SK-N-SH (cell line): Measurements from ENCODE around the gene ZMYND8. TPM values are rescaled to one million over a fixed set of nuclear protein-coding genes. Genes with fewer than 3 reads are reported as not detected.

Experiments
- CTCF ChIA-PET: fragments of 300-600, 350-600 bp; formaldehyde crosslinking; extraction: SDS; loops from one replicate; lab custom pipeline; 2021; lab: Yijun Ruan, JAX
- POLR2A ChIA-PET: fragments of 350-600 bp; sonication (Branson Sonifier 250); formaldehyde crosslinking; extraction: SDS; loops from one replicate; lab custom pipeline; 2020; ENCODE audit warnings: antibody characterized with exemption, inconsistent platforms; lab: Yijun Ruan, JAX
- DNase-seq: peaks from one replicate; pipeline ENCODE4 v3.0.0; 2012
- H2AFZ ChIP-seq: fragments of 200-600 bp; sonication (generic); 2 replicates; pipeline ENCODE4 v1.8.1; 2016; ENCODE audit warnings: antibody characterized with exemption, mild to moderate bottlenecking, low read depth
- H3F3A ChIP-seq: fragments of 200-600 bp; sonication (generic); replicated peaks from 2 replicates; pipeline ENCODE3; 2016; ENCODE audit warnings: antibody characterized with exemption, mild to moderate bottlenecking; ENCODE audit not compliant: insufficient read depth
- H3K27ac ChIP-seq, 2 experiments: fragments of 200-500 bp in 1 of 2; fragments of 200-600 bp in 1 of 2; sonication (Bioruptor generic) in 1 of 2; sonication (generic), shearing (Covaris generic) in 1 of 2; 2 replicates each; pipeline versions ENCODE4 v1.5.1 to v1.6.1; 2014 to 2016; ENCODE audit warnings: low read depth in 2 of 2, inconsistent platforms in 1 of 2, low read length in 1 of 2, mild to moderate bottlenecking in 1 of 2, mixed read lengths in 1 of 2
- H3K27me3 ChIP-seq: fragments of 200-600 bp; sonication (generic), shearing (Covaris generic); 2 replicates; pipeline ENCODE4 v1.6.1; 2016; ENCODE audit warnings: mixed run types; ENCODE audit not compliant: insufficient read depth
- H3K36me3 ChIP-seq, 2 experiments: fragments of 200-500 bp in 1 of 2; fragments of 200-600 bp in 1 of 2; sonication (Bioruptor generic) in 1 of 2; sonication (generic) in 1 of 2; replicated peaks in 1 of 2; 2 replicates each; pipeline versions ENCODE3 to v1.5.1; 2014 to 2016; ENCODE audit warnings: low read length in 1 of 2, mild to moderate bottlenecking in 1 of 2; ENCODE audit not compliant: insufficient read depth in 2 of 2, control insufficient read depth in 1 of 2
- H3K4me1 ChIP-seq, 2 experiments: fragments of 200-500 bp in 1 of 2; fragments of 200-600 bp in 1 of 2; sonication (Bioruptor generic) in 1 of 2; sonication (generic), shearing (Covaris generic) in 1 of 2; 2 replicates each; pipeline versions ENCODE4 v1.5.1 to v1.6.1; 2014 to 2016; ENCODE audit warnings: low read depth in 1 of 2, low read length in 1 of 2, mixed run types in 1 of 2; ENCODE audit not compliant: insufficient read depth in 2 of 2, control insufficient read depth in 1 of 2
- H3K4me2 ChIP-seq: fragments of 200-600 bp; sonication (generic), shearing (Covaris generic); 2 replicates; pipeline ENCODE4 v1.6.1; 2017; ENCODE audit warnings: mixed run types
- H3K4me3 ChIP-seq, 2 experiments: fragments of 200-500 bp in 1 of 2; fragments of 200-600 bp in 1 of 2; sonication (Bioruptor generic) in 1 of 2; sonication (generic), shearing (Covaris generic) in 1 of 2; 2 replicates each; pipeline versions ENCODE4 v1.5.1 to v1.8.1; 2014 to 2016; ENCODE audit warnings: low read depth in 2 of 2, inconsistent platforms in 1 of 2, low read length in 1 of 2, mild to moderate bottlenecking in 1 of 2, mixed read lengths in 1 of 2, moderate library complexity in 1 of 2
- H3K79me2 ChIP-seq: fragments of 200-600 bp; sonication (generic); 2 replicates; pipeline ENCODE4 v1.8.1; 2017; ENCODE audit warnings: mild to moderate bottlenecking; ENCODE audit not compliant: insufficient read depth
- H3K9ac ChIP-seq: fragments of 200-600 bp; sonication (generic); 2 replicates; pipeline ENCODE4 v1.6.1; 2017; ENCODE audit warnings: mixed run types
- H3K9me2 ChIP-seq: fragments of 200-600 bp; sonication (generic); 2 replicates; pipeline ENCODE4 v1.6.1; 2017; ENCODE audit warnings: mixed run types
- H3K9me3 ChIP-seq: fragments of 200-600 bp; sonication (generic); 2 replicates; pipeline ENCODE4 v1.6.1; 2017; ENCODE audit warnings: mixed run types, mild to moderate bottlenecking, moderate library complexity
- H4K20me1 ChIP-seq: fragments of 200-600 bp; sonication (generic); 2 replicates; pipeline ENCODE4 v1.6.1; 2017; ENCODE audit warnings: mild to moderate bottlenecking, mixed run types; ENCODE audit not compliant: insufficient read depth
- EP300 ChIP-seq, 2 experiments: IDR thresholded peaks; 2 replicates each; pipeline versions ENCODE4 v1.4.0 to v1.6.1; 2012; ENCODE audit warnings: borderline replicate concordance in 1 of 2, low read depth in 1 of 2, low read length in 1 of 2
- EZH2phosphoT487 ChIP-seq: fragments of 200-600 bp; sonication (generic); IDR thresholded peaks from 2 replicates; pipeline ENCODE4 v1.6.1; 2017; ENCODE audit warnings: low read depth, mixed run types, mild to moderate bottlenecking, antibody characterized with exemption, moderate library complexity, borderline replicate concordance
- FOXJ3 ChIP-seq: sonication (generic); formaldehyde crosslinking; IDR thresholded peaks from 2 replicates; pipeline ENCODE4 v1.5.1; 2020; ENCODE audit warnings: mild to moderate bottlenecking, missing genetic modification reagents
- FOXM1 ChIP-seq: IDR thresholded peaks from 2 replicates; pipeline ENCODE4 v1.4.0; 2012; ENCODE audit warnings: low read depth, mild to moderate bottlenecking
- IRF3 ChIP-seq: fragments of 150-350 bp; IDR thresholded peaks from 2 replicates; pipeline ENCODE4 v1.6.1; 2016; ENCODE audit warnings: mild to moderate bottlenecking, low read depth, low read length
- NRF1 ChIP-seq: IDR thresholded peaks from 2 replicates; pipeline ENCODE4 v1.6.1; 2012; ENCODE audit warnings: low read depth, mild to moderate bottlenecking, low read length
- POLR2AphosphoS5 ChIP-seq: IDR thresholded peaks from 2 replicates; pipeline ENCODE4 v1.6.1; 2012; ENCODE audit warnings: low read depth, low read length
- RAD21 ChIP-seq: IDR thresholded peaks from 2 replicates; pipeline ENCODE4 v1.6.1; 2012; ENCODE audit warnings: mild to moderate bottlenecking, low read length
- REST ChIP-seq: IDR thresholded peaks from 2 replicates; pipeline ENCODE4 v1.6.1; 2012; ENCODE audit warnings: mild to moderate bottlenecking, low read depth, low read length, moderate library complexity
- RXRA ChIP-seq: IDR thresholded peaks from 2 replicates; pipeline ENCODE4 v1.4.0; 2012; ENCODE audit warnings: low read depth, mild to moderate bottlenecking, borderline replicate concordance
- SIN3A ChIP-seq: IDR thresholded peaks from 2 replicates; pipeline ENCODE4 v1.6.1; 2012; ENCODE audit warnings: low read depth, mild to moderate bottlenecking, low read length, moderate library complexity, borderline replicate concordance
- TCF12 ChIP-seq: IDR thresholded peaks from 2 replicates; pipeline ENCODE4 v1.4.0; 2012
- TEAD4 ChIP-seq: IDR thresholded peaks from 2 replicates; pipeline ENCODE4 v1.4.0; 2012; ENCODE audit warnings: mild to moderate bottlenecking, borderline replicate concordance; ENCODE audit not compliant: insufficient read depth
- USF2 ChIP-seq: fragments of 150-350 bp; IDR thresholded peaks from 2 replicates; pipeline ENCODE4 v1.6.1; 2017; ENCODE audit warnings: antibody characterized with exemption, low read length, low read depth, borderline replicate concordance
- WGBS: methylation state at CpG from one replicate; pipeline ENCODE4 v1.1.6; 2017; ENCODE audit warnings: low lambda C conversion rate; 5-methylcytosine and 5-hydroxymethylcytosine counted together
- polyA plus RNA-seq, 3 experiments: library from polyadenylated mRNA; depleted of rRNA; stranded (reverse); fragments of >200 nt; gene quantifications; 2 replicates each; pipeline ENCODE4 v1.2.3, GENCODE V29; 2012

Gene ZMYND8
- polyA plus RNA-seq, 1 of the 3 experiments (the other 2 are of a cell fraction): 25.3 TPM

GRCh38 chr20:47175493-47175892 lies 181.0 kb downstream of the ZMYND8 start:
- Histone ChIP-seq H3K4me2 (no peak overlapping the region), H3K79me2 (no peaks in the 10 kb centered on the region), H3K4me1 (no peaks in the 10 kb centered on the region), H3F3A (no peaks in the 10 kb centered on the region), H3K9me3 (no peaks in the 10 kb centered on the region), H3K4me3 (no peak overlapping the region), H3K9ac (no peak overlapping the region), H4K20me1 (no peaks in the 10 kb centered on the region), H2AFZ (no peak overlapping the region), H3K27ac (no peak overlapping the region), H3K9me2 (no peaks in the 10 kb centered on the region), H3K36me3 (no peaks in the 10 kb centered on the region), H3K27me3 (no peaks in the 10 kb centered on the region)
- TF ChIP-seq SIN3A (no peak), USF2 (no peak), EZH2phosphoT487 (no peak), IRF3 (no peak), POLR2AphosphoS5 (no peak), FOXJ3 (no peak), TEAD4 (no peak), FOXM1 (no peak), RAD21 (no peak), TCF12 (no peak), NRF1 (no peak), RXRA (no peak), REST (no peak), EP300 (IDR thresholded peaks at IDR 0.05; ENCODE audit: borderline replicate concordance in 1 of 2, low read depth in 1 of 2, low read length in 1 of 2) (no peak)
- 44% methylated on average over 6 of the region's 6 CpGs for WGBS
- ChIA-PET POLR2A (no interaction called here), CTCF (interaction anchor here (1.2 to 3.3 kb wide), 4 partner anchors 21 to 418 kb away, joined by 3 to 11 read pairs (median 4); no protein-coding TSS in a partner anchor)
- DNase-seq: no peak
